ENCODE measurements around the gene ZDHHC13.

- no peak for TF ChIP-seq CTCF (IDR thresholded peaks at IDR 0.05)
- no peak for TF ChIP-seq POLR2A (IDR thresholded peaks at IDR 0.05)
Observed at GRCh38 chr11:19194620-19195308, 77.8 kb downstream of the ZDHHC13 start.
